Measurements from ENCODE around the gene COX8A. TPM values are rescaled to one million over a fixed set of nuclear protein-coding genes. Genes with fewer than 3 reads are reported as not detected.

Gene COX8A
- total RNA-seq, 1 experiment from 2014 or later = 448 TPM

DNA sequence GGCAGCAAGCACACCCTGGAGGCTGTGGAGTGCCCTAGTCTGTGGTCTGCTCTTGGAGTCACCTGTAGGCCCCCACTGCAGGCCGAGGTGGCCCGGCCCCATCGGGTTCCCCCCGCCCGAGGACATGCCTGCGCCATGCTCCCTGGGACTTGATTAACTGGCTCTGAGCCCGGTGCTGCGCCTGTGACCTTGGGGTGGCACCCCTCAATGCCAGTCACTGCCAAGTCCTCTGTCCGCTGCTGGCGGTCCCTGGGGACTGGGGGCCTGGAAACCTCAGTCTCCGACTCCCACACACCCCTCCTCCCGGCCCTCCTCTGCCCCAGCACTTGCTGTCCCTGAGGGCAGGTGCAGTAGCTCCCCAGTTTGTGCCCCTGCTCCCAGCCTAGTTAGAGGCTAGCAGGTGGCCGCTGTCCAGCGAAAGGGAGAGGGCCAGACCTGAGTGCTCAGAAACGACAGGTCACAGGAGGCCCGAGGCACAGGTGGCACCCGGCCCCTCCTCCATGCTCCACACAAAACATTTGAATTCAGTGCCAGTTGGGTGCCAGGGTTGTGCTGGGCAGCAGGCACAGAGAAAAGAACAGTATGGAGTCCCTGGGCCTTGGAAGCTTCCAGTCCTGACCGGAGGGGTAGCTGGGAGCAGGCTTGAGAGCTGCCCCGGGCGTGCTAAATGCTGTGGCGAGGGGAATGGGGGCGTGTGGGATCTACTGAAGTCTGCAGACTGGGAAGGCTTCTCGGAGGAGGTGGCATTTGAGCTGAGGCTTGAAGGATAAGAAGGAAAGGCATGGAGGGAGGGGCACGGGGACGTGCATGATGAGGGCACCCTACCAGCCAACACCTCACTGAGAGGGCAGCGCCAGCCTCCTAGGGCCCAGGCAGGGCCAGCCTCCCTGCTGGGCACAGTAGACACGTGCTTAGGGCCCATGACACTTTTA lies 45.0 kb downstream of the COX8A start:
- no peak for DNase-seq
- ChIA-PET CTCF (no interaction called here), POLR2A (no interaction called here)
- H3K4me3 ChIP-seq (ENCODE audit: low read depth, low read length) = no peak overlapping the region
- Mint-ChIP-seq H3K36me3 (ENCODE audit: insufficient read depth, unreplicated experiment) (peaks cover 16% of the 10 kb centered on the region), H3K27me3 (ENCODE audit: insufficient read depth, unreplicated experiment) (no peaks in the 10 kb centered on the region), H3K9me3 (ENCODE audit: unreplicated experiment) (no peaks in the 10 kb centered on the region), H3K4me1 (ENCODE audit: low read depth, unreplicated experiment) (no peaks in the 10 kb centered on the region), H3K4me3 (ENCODE audit: unreplicated experiment) (no peak overlapping the region), H3K27ac (ENCODE audit: unreplicated experiment) (no peak overlapping the region)
- H3K27me3 ChIP-seq (replicated peaks; ENCODE audit: control insufficient read depth, insufficient read depth, low read length) = no peaks in the 10 kb centered on the region
- H3K9me3 ChIP-seq = no peaks in the 10 kb centered on the region
- H3K4me1 ChIP-seq = no peaks in the 10 kb centered on the region
- intact Hi-C loops (cut with micrococcal nuclease; ENCODE audit: unreplicated experiment) = no loop called here
- H3K36me3 ChIP-seq (ENCODE audit: control insufficient read depth, insufficient read depth, low read length) = no peaks in the 10 kb centered on the region
- TF ChIP-seq, protein P1, sequence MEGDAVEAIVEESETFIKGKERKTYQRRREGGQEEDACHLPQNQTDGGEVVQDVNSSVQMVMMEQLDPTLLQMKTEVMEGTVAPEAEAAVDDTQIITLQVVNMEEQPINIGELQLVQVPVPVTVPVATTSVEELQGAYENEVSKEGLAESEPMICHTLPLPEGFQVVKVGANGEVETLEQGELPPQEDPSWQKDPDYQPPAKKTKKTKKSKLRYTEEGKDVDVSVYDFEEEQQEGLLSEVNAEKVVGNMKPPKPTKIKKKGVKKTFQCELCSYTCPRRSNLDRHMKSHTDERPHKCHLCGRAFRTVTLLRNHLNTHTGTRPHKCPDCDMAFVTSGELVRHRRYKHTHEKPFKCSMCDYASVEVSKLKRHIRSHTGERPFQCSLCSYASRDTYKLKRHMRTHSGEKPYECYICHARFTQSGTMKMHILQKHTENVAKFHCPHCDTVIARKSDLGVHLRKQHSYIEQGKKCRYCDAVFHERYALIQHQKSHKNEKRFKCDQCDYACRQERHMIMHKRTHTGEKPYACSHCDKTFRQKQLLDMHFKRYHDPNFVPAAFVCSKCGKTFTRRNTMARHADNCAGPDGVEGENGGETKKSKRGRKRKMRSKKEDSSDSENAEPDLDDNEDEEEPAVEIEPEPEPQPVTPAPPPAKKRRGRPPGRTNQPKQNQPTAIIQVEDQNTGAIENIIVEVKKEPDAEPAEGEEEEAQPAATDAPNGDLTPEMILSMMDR (IDR thresholded peaks at IDR 0.05; ENCODE audit: insufficient read depth in 1 of 2, low read depth in 1 of 2, low read length in 1 of 2, severe bottlenecking in 1 of 2, unreplicated experiment in 1 of 2) = no peak
- BruUV-seq (replicated peaks) = no TSS peak

DNA sequence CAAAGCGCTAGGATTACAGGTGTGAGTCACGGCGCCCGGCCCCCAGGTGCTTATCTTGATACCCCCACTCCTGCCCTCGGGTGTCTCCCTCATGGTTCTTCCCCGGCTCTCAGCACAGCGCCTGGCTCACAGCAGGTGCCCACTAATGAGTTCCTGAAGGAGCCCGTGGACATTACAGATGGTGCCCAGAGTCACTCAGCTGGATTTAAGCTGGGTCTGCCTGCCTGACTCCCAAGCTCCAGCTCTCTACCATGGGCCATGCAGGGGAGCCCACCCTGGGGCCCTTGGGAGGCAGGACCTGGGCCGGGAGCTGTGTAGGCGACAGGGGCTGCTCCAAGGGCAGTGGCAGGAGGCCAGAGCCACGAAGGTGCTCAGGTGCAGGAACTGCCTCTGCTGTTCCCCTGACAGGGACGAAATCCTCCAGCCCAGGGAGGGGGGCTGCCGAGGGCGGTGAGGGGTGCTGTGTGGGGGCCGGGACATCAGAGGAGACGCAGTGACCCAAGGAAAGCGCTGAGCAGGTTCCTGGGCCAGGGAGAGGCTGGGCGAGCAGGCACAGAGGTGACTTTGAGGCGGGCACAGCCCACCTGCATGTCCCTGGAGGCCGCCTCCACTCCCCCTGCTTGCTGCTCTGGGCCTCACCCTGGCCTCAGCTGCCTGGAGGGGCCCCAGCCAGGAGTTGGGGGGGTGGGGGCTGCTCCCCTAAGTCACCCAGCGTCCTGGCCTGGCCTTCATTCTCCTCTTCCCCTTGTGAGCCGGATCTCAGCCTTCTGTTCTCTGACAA lies 46.7 kb downstream of the COX8A start:
- no peak for DNase-seq
- CTCF ChIA-PET = interaction anchor here (0.7 kb wide), 1 partner anchor 44 kb away, joined by 3 read pairs; no protein-coding TSS in a partner anchor
- H3K4me3 Mint-ChIP-seq (ENCODE audit: unreplicated experiment) = no peak overlapping the region

DNA sequence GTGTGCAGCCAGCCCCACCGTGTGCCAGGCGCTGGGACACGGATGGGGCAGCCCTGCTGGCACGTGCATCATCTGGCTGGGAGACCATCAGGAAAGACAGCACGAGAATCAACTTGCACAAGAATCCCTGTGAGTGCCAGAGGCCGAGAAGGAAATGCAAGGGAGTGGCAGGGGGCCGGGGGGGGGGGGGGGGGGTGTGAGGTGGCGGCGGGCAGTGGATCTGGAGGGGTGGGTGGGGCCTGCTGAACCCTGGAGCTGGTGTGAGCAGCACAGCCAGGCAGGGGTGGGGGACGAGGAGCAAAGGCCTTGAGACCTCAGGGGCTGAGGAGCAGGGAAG lies 47.3 kb downstream of the COX8A start:
- intact Hi-C loops (cut with micrococcal nuclease; ENCODE audit: unreplicated experiment) = no loop called here
- no peaks in the 10 kb centered on the region for H3K4me1 ChIP-seq
- ChIA-PET POLR2A (no interaction called here), CTCF (no interaction called here)
- H3K9me3 ChIP-seq = no peaks in the 10 kb centered on the region
- Mint-ChIP-seq H3K27me3 (ENCODE audit: insufficient read depth, unreplicated experiment) (no peaks in the 10 kb centered on the region), H3K9me3 (ENCODE audit: unreplicated experiment) (no peaks in the 10 kb centered on the region), H3K27ac (ENCODE audit: unreplicated experiment) (no peak overlapping the region), H3K4me3 (ENCODE audit: unreplicated experiment) (no peak overlapping the region), H3K4me1 (ENCODE audit: low read depth, unreplicated experiment) (no peaks in the 10 kb centered on the region), H3K36me3 (ENCODE audit: insufficient read depth, unreplicated experiment) (peaks cover 9% of the 10 kb centered on the region)
- H3K27me3 ChIP-seq (replicated peaks; ENCODE audit: control insufficient read depth, insufficient read depth, low read length) = no peaks in the 10 kb centered on the region
- DNase-seq = no peak
- TF ChIP-seq, protein P1 (IDR thresholded peaks at IDR 0.05; ENCODE audit: insufficient read depth in 1 of 2, low read depth in 1 of 2, low read length in 1 of 2, severe bottlenecking in 1 of 2, unreplicated experiment in 1 of 2) = no peak
- H3K36me3 ChIP-seq (ENCODE audit: control insufficient read depth, insufficient read depth, low read length) = no peaks in the 10 kb centered on the region
- BruUV-seq (replicated peaks) = no TSS peak
- no peak overlapping the region for H3K4me3 ChIP-seq (ENCODE audit: low read depth, low read length)

More for the DNA sequence above, 46.7 kb downstream of the COX8A start:
- Histone ChIP-seq H3K36me3 (ENCODE audit: control insufficient read depth, insufficient read depth, low read length) (no peaks in the 10 kb centered on the region), H3K27me3 (replicated peaks; ENCODE audit: control insufficient read depth, insufficient read depth, low read length) (no peaks in the 10 kb centered on the region), H3K4me1 (no peaks in the 10 kb centered on the region), H3K9me3 (no peaks in the 10 kb centered on the region), H3K4me3 (ENCODE audit: low read depth, low read length) (no peak overlapping the region)
- TF ChIP-seq, protein P1 (IDR thresholded peaks at IDR 0.05; ENCODE audit: insufficient read depth in 1 of 2, low read depth in 1 of 2, low read length in 1 of 2, severe bottlenecking in 1 of 2, unreplicated experiment in 1 of 2) = no peak
- Mint-ChIP-seq H3K27ac (ENCODE audit: unreplicated experiment) (no peak overlapping the region), H3K27me3 (ENCODE audit: insufficient read depth, unreplicated experiment) (no peaks in the 10 kb centered on the region), H3K36me3 (ENCODE audit: insufficient read depth, unreplicated experiment) (peaks cover 9% of the 10 kb centered on the region), H3K9me3 (ENCODE audit: unreplicated experiment) (no peaks in the 10 kb centered on the region), H3K4me1 (ENCODE audit: low read depth, unreplicated experiment) (no peaks in the 10 kb centered on the region)
- POLR2A ChIA-PET = no interaction called here
- intact Hi-C loops (cut with micrococcal nuclease; ENCODE audit: unreplicated experiment) = no loop called here
- BruUV-seq (replicated peaks) = no TSS peak
